ENCODE measurements around the gene HEPN1. TPM values are rescaled to one million over a fixed set of nuclear protein-coding genes. Genes with fewer than 3 reads are reported as not detected.

The HEPN1 gene
- total and polyA plus RNA-seq, 2 experiments from 2014 or later: not detected

DNA sequence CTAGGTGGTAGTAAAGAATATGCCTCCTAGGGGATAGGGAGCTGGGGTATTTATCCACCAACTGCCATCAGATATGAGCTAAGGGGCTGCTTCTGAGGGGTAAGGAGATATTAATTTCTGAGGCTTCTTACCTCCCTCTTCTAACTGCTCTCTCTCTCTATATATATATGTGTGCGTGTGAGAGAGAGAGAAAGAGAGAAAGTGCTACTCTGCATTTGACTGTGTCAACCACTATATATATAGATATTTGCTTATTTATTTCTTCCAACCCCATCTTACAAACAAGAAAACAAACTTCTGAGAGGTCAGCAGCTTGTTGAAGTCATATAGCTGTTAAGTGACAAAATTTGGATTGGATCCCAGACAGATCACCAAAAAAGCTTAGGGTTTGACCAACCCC, 22.7 kb downstream of the HEPN1 start:
- no peaks in the 10 kb centered on the region for H4K20me1 ChIP-seq (replicated peaks; ENCODE audit: insufficient read depth)
- H3K27me3 ChIP-seq (ENCODE audit: insufficient read depth): peaks cover 4% of the 10 kb centered on the region; the same call in 1 of the 2 replicates
- no peaks in the 10 kb centered on the region for H3F3A ChIP-seq (replicated peaks; ENCODE audit: low read depth)
- Mint-ChIP-seq H3K27me3 (ENCODE audit: insufficient read depth, low read depth, poor library complexity) (peaks cover 3% of the 10 kb centered on the region), H3K36me3 (ENCODE audit: low read depth) (no peaks in the 10 kb centered on the region), H3K4me1 (no peaks in the 10 kb centered on the region), H3K27ac (no peak overlapping the region), H3K4me3 (no peak overlapping the region), H3K9me3 (no peaks in the 10 kb centered on the region)
- no peak overlapping the region for H2AFZ ChIP-seq
- H3K4me2 ChIP-seq: no peak overlapping the region
- no peak overlapping the region for H3K27ac ChIP-seq (ENCODE audit: low read depth)
- DNase-seq (ENCODE audit: low spot score) (no peak), ATAC-seq (no peak)
- no peaks in the 10 kb centered on the region for H3K79me2 ChIP-seq (replicated peaks; ENCODE audit: insufficient read depth)
- no peaks in the 10 kb centered on the region for H3K4me1 ChIP-seq (ENCODE audit: insufficient read depth)
- H3K9me2 ChIP-seq (ENCODE audit: insufficient read depth): no peaks in the 10 kb centered on the region
- TF ChIP-seq, protein P1, sequence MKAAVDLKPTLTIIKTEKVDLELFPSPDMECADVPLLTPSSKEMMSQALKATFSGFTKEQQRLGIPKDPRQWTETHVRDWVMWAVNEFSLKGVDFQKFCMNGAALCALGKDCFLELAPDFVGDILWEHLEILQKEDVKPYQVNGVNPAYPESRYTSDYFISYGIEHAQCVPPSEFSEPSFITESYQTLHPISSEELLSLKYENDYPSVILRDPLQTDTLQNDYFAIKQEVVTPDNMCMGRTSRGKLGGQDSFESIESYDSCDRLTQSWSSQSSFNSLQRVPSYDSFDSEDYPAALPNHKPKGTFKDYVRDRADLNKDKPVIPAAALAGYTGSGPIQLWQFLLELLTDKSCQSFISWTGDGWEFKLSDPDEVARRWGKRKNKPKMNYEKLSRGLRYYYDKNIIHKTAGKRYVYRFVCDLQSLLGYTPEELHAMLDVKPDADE (IDR thresholded peaks at IDR 0.05): no peak
- TF ChIP-seq JUNB (IDR thresholded peaks at IDR 0.05; ENCODE audit: unreplicated experiment) (no peak), ZNF114 (CRISPR knock-in tag; IDR thresholded peaks at IDR 0.05) (no peak), STAT1 (IDR thresholded peaks at IDR 0.05; ENCODE audit: unreplicated experiment) (no peak), EZH2 (IDR thresholded peaks at IDR 0.05; ENCODE audit: low read depth, unreplicated experiment) (no peak), EZH2phosphoT487 (IDR thresholded peaks at IDR 0.05; ENCODE audit: unreplicated experiment) (no peak), NANOG (IDR thresholded peaks at IDR 0.05; ENCODE audit: borderline replicate concordance) (no peak), ZNF331 (CRISPR knock-in tag; IDR thresholded peaks at IDR 0.05; ENCODE audit: low read depth) (no peak), POLR2AphosphoS5 (IDR thresholded peaks at IDR 0.05; ENCODE audit: low read depth) (no peak), CREB1 (CRISPR knock-in tag; IDR thresholded peaks at IDR 0.05; ENCODE audit: low read depth) (no peak)
- TF ChIP-seq, protein P2, sequence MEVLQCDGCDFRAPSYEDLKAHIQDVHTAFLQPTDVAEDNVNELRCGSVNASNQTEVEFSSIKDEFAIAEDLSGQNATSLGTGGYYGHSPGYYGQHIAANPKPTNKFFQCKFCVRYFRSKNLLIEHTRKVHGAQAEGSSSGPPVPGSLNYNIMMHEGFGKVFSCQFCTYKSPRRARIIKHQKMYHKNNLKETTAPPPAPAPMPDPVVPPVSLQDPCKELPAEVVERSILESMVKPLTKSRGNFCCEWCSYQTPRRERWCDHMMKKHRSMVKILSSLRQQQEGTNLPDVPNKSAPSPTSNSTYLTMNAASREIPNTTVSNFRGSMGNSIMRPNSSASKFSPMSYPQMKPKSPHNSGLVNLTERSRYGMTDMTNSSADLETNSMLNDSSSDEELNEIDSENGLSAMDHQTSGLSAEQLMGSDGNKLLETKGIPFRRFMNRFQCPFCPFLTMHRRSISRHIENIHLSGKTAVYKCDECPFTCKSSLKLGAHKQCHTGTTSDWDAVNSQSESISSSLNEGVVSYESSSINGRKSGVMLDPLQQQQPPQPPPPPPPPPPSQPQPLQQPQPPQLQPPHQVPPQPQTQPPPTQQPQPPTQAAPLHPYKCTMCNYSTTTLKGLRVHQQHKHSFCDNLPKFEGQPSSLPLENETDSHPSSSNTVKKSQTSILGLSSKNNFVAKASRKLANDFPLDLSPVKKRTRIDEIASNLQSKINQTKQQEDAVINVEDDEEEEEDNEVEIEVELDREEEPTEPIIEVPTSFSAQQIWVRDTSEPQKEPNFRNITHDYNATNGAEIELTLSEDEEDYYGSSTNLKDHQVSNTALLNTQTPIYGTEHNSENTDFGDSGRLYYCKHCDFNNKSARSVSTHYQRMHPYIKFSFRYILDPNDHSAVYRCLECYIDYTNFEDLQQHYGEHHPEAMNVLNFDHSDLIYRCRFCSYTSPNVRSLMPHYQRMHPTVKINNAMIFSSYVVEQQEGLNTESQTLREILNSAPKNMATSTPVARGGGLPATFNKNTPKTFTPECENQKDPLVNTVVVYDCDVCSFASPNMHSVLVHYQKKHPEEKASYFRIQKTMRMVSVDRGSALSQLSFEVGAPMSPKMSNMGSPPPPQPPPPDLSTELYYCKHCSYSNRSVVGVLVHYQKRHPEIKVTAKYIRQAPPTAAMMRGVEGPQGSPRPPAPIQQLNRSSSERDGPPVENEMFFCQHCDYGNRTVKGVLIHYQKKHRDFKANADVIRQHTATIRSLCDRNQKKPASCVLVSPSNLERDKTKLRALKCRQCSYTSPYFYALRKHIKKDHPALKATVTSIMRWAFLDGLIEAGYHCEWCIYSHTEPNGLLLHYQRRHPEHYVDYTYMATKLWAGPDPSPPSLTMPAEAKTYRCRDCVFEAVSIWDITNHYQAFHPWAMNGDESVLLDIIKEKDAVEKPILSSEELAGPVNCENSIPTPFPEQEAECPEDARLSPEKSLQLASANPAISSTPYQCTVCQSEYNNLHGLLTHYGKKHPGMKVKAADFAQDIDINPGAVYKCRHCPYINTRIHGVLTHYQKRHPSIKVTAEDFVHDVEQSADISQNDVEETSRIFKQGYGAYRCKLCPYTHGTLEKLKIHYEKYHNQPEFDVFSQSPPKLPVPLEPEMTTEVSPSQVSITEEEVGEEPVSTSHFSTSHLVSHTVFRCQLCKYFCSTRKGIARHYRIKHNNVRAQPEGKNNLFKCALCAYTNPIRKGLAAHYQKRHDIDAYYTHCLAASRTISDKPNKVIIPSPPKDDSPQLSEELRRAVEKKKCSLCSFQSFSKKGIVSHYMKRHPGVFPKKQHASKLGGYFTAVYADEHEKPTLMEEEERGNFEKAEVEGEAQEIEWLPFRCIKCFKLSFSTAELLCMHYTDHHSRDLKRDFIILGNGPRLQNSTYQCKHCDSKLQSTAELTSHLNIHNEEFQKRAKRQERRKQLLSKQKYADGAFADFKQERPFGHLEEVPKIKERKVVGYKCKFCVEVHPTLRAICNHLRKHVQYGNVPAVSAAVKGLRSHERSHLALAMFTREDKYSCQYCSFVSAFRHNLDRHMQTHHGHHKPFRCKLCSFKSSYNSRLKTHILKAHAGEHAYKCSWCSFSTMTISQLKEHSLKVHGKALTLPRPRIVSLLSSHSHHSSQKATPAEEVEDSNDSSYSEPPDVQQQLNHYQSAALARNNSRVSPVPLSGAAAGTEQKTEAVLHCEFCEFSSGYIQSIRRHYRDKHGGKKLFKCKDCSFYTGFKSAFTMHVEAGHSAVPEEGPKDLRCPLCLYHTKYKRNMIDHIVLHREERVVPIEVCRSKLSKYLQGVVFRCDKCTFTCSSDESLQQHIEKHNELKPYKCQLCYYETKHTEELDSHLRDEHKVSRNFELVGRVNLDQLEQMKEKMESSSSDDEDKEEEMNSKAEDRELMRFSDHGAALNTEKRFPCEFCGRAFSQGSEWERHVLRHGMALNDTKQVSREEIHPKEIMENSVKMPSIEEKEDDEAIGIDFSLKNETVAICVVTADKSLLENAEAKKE (CRISPR knock-in tag; IDR thresholded peaks at IDR 0.05): no peak
- TF ChIP-seq, protein P3, sequence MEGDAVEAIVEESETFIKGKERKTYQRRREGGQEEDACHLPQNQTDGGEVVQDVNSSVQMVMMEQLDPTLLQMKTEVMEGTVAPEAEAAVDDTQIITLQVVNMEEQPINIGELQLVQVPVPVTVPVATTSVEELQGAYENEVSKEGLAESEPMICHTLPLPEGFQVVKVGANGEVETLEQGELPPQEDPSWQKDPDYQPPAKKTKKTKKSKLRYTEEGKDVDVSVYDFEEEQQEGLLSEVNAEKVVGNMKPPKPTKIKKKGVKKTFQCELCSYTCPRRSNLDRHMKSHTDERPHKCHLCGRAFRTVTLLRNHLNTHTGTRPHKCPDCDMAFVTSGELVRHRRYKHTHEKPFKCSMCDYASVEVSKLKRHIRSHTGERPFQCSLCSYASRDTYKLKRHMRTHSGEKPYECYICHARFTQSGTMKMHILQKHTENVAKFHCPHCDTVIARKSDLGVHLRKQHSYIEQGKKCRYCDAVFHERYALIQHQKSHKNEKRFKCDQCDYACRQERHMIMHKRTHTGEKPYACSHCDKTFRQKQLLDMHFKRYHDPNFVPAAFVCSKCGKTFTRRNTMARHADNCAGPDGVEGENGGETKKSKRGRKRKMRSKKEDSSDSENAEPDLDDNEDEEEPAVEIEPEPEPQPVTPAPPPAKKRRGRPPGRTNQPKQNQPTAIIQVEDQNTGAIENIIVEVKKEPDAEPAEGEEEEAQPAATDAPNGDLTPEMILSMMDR (conservative IDR thresholded peaks at IDR 0.05; ENCODE audit: low read depth in 2 of 2): no peak
- TF ChIP-seq, protein P4, sequence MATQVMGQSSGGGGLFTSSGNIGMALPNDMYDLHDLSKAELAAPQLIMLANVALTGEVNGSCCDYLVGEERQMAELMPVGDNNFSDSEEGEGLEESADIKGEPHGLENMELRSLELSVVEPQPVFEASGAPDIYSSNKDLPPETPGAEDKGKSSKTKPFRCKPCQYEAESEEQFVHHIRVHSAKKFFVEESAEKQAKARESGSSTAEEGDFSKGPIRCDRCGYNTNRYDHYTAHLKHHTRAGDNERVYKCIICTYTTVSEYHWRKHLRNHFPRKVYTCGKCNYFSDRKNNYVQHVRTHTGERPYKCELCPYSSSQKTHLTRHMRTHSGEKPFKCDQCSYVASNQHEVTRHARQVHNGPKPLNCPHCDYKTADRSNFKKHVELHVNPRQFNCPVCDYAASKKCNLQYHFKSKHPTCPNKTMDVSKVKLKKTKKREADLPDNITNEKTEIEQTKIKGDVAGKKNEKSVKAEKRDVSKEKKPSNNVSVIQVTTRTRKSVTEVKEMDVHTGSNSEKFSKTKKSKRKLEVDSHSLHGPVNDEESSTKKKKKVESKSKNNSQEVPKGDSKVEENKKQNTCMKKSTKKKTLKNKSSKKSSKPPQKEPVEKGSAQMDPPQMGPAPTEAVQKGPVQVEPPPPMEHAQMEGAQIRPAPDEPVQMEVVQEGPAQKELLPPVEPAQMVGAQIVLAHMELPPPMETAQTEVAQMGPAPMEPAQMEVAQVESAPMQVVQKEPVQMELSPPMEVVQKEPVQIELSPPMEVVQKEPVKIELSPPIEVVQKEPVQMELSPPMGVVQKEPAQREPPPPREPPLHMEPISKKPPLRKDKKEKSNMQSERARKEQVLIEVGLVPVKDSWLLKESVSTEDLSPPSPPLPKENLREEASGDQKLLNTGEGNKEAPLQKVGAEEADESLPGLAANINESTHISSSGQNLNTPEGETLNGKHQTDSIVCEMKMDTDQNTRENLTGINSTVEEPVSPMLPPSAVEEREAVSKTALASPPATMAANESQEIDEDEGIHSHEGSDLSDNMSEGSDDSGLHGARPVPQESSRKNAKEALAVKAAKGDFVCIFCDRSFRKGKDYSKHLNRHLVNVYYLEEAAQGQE (IDR thresholded peaks at IDR 0.05; ENCODE audit: unreplicated experiment): no peak
- H3K4me3 ChIP-seq: no peak overlapping the region
- H3K36me3 ChIP-seq (ENCODE audit: insufficient read depth): no peaks in the 10 kb centered on the region

Data from GM23338 (cell line).